GM19099 (cell line): ENCODE data around the gene SLC16A10.

ENCODE experiments used
- POLR2A ChIP-seq: IDR thresholded peaks from 3 replicates; pipeline ENCODE4 v1.6.1; 2011; ENCODE audit warnings: low read depth; ENCODE audit not compliant: insufficient read length; ENCODE audit errors: extremely low read depth

SLC16A10 gene

DNA sequence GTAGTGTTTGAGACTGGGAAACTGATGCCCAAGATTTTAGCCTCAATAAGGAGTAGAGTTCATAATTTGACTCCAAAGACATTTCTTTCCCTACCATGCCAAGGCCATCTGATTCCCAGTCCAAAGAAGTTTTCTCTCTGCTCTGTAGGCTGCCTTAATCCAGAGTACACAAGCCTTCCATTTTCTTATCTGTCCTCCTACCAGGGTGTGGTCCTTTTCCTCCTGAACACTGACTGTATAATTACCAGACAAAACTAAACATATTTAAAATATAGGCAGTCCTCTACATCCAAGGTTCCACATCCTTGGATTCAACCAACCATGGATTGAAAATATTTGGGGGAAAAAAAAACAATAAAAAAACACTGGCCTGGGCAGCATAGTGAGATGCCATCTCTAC, 108.4 kb downstream of the SLC16A10 start:
- no peak for TF ChIP-seq POLR2A

DNA sequence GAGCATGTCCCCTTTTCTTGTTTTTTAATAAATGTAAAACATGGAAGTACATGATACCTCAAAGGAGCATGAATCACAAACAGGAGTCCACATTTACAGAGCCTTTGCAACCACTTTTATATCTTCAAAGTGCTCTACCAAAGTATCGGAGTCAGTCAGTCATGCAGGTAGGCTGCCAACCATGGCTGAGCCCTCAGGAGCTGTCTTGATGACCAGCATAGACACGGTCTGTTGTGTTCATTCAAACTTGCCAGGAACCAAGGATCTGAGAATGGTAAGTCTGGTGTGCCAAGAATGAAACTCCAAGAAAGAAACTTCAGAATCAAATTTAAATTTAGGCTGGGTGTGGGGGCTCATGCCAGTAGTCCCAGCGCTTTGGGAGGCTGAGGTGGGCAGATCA, 111.5 kb downstream of the SLC16A10 start:
- TF ChIP-seq POLR2A, result no peak

DNA sequence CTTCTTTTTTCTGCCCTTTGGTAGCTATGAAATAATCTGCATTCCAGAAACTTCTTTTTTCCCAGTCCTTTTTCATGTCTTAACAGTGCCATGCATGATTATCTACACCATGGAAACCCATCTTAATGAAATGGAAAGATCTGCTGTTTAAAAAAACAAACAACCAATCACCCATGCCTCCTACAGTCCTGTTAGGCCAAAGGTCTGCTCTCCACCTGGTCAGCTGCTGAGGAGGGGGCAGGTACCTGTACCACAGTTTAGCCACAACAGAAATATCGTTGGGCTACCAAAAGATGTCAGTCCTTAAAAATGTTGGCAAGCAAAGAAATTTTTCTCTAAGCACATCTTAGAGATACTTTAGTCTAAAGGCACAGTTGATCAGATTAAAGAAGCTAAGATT, 112.6 kb downstream of the SLC16A10 start:
- no peak for TF ChIP-seq POLR2A

DNA sequence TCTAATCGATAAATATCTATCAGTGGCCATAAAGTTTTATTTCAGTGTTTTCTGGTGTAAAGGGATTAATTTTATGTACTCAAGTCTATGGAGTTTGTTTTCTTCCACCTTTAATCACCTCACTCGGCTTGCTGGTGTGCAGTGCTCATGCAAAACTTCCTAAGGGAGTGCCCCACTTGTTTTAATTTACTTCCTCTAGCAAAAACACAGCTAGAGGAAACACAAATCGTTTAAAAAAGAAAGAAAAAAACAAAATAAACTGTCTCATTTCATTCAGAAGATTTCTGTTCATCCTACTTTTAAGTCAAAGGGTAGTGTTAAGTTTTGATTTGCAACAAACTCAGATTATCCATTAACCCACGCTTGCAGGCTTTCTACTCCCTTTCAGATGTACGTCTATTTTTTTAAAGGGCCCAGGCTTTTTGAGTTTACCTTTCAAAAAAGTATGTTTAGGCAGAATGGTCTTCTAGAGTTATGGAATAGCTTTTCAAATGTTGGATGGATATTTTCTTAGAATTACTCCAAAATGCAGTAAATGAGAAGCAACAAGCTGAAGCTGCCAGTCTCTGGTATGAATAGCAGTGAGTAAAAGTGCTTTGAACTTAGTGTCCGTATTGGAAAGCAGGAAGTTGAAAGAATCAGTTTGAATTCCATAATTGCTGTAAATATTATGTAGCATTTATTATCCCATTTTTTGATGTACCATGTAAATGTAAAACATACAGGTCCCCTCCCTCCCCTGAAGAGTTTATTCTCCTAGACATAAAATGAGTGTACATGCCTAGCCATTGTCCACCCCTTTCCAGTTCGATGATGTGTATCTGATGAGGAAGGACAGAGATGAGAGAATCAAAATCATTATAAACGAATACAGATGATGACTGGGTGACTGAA, 113.3 kb downstream of the SLC16A10 start:
- TF ChIP-seq POLR2A, result no peak

DNA sequence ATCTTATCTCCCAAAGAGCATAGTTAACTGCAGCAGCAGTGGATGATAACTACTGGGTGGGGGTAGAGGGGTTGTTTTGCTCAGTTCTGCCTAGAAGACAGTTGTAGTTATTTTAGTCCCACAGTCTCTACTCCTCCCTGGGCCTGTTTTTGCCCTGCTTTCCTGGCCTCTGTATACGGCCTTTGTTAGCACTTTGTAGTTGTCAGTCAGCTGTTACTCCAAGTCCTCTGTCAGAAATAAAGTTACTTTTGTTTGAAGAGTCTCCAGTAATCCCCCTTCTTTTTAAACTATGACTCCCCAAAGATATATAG, 113.9 kb downstream of the SLC16A10 start:
- TF ChIP-seq POLR2A, result no peak

DNA sequence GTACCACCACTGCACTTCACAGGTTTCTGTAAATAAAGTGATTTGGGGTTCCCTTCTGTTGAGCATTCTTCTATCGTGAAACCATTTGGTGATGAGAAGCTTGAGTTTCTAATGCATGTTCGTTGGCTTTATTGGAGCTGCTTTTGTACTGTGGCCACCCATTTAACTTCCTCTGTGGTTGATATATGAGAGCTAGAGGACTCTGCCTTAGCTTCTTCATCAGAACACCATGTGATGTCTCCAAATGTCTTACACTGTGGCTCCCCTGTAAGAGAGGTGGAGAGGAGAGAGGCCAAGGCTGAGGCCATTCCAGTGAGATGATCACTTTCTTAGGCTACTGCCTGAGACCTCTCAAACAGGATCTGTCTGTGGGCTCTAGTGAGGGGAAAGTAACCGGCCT, 114.5 kb downstream of the SLC16A10 start:
- TF ChIP-seq POLR2A, result no peak

DNA sequence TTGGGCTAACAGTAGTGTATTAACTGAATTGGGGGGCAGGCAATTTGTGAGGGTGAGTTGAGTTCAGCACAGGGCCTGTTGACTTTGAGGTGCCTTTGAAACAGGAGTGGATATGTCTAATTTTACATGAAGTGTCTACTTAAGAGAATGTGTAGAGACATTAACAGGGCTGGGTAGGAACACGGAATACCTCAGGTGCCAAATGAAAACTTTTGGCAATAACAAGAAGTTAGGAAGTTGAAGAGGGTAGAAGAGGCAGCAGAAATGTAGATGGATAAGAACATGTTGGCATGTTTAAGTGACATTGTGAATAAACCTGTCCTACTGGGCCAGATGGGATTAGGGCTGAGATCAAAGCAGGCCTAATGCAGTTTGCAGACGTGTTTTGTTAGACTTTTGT, 117.0 kb downstream of the SLC16A10 start:
- TF ChIP-seq POLR2A, result no peak

DNA sequence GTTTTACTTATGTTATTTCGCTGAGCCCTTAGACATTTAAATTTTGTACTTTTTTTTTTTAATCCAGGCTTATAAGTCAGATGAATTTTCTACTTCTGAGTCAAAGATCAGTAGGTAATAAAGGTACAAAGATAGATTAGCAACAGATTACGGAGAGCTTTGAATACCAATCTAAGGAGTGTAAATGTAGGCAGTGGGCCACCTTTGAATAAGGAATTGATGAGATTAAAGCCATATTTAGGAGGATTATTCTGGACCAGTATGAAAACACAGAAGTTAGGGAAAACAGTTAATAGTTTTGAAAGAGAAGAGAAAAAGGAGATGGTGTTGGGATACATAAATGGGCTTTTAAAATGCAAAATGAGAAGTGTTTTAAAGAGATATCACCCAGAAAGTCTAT, 117.6 kb downstream of the SLC16A10 start:
- no peak for TF ChIP-seq POLR2A

DNA sequence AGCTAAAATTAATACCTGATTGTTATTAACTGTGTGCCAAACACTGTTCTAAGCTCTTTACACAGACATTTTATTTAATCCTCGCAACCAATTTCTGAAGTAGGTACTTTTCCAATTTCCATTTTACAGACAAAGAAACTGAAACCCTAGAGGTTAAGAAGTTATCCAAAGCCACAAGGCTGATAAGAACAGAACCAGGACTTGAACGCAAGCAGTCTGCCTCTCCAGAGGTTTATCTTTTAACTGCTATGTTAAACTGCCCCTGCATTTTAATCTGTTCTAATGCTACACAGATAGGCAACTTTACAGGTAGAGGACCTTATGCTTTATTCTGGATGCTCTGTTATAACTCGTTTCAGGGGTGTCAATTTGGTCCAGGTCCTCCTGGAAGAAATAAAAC, 118.2 kb downstream of the SLC16A10 start:
- TF ChIP-seq POLR2A, result no peak

DNA sequence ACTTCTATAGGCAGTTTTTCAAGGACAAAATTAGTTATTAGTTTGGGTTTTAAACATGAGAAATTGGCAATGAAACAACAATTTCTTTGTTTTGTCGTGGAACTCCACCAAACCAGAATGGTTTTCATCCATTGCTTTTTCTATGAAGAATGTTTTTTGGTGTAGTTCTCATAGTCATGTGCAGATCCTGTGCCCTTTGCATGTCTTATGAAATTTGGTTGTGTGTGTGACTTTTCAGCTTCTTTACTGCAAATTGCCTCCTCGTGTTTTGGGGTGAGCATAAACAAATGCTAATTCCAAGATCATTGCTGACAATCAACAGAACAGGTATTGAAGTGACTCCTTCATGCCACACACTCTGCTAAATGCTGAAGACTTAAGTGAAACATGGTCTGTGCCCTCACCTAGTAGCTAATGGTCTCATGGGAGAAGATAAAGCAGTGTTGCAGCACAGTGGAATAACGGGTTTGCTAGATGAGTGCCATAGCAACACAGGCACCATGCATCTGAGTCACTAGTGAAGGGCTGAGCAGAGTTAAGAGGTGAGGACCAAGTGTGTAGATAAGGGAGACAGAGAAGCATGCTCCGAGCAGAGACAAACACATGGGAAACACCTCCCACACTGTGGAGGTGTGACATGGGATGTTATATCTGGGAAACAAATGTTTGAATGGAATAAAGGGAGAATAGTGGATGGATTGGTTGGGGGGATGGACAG, 120.0 kb downstream of the SLC16A10 start:
- no peak for TF ChIP-seq POLR2A

DNA sequence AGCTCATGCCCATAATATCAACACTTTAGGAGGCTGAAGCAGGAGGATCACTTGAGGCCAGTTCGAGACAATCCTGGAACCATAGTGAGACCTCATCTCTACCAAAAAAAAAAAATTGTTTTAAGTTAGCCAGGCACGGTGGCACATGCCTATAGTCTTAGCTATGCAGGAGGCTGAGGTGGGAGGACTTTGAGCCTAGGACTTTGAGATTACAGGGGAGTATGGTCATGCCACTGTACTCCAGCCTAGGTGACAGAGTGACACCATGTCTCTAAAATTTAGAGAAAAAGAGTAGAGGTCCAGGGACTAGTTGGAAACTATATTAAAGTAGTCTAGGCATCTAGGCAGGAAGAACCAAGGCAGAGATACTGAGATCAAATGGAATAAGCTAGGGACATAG, 121.6 kb downstream of the SLC16A10 start:
- TF ChIP-seq POLR2A, result no peak

DNA sequence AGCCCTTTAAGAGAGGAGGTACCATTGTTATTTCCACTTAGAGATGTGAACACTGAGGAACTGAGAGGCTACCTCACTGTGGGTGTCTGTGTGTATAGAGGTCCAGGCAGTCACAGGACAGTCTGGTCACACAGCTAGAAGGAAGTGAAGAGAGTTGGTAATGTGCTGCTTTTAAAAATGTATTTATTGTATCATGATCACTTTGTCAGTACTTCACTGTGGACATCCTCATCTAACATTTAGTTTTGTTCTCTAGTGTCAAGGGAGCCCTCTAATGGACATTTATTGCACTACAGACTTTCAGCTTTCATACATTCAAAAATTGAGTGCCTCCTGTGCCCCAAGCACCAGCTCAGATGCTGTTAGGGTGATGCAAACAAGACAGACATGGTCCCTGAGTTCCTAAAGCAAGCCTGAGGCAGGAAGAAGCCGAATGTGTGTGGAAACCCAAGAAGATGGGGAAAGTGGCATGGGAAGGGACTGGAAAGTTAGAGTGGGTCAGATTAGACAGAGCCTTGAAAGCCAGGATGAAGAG, 123.0 kb downstream of the SLC16A10 start:
- no peak for TF ChIP-seq POLR2A

DNA sequence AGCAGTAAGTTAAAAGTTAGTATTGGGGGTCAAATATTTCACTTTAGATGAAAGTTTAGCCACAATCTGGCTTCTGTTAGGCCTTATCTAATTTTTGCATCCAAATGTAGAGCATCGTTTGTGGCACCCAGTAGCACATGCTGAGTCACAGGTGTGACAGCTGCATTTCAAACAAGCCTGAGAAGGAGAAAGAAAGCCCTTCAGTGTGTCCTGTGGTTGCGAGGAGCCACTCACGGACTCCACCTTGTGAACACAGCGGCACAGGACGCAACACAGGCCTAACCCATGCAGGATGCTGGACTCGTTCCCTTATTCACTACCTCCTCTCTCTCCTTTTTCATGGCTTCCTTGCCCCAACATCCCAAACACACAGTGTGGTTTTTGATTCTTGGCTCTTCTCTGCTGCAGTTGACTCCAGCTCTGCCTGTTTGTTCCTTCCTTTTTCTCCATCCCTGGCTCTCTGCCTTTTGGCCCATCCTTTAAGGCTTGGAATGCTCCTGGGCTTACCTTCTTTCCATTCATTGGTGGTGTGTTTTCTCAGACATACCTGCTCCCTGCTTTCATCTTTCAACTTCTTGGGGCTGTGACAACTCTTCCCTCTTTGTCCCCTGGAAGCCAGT, 124.2 kb downstream of the SLC16A10 start:
- no peak for TF ChIP-seq POLR2A

DNA sequence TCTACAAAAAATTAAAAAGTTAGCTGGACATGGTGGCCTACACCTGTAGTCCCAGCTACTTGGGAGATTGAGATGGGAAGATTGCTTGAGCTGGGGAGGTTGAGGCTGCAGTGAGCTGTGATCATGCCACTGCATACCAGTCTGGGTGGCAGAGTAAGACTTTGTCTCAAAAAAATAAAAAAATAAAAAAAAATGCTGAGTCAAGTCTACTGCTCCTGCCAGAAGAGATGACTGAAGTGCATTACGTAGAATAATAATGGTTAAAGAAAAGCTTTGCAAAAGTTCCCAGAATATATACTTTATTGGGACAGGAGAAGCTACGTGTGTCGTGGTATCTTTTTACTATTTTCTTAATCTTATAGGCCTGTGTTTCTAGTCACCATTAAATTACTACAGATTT, 125.3 kb downstream of the SLC16A10 start:
- TF ChIP-seq POLR2A, result no peak

DNA sequence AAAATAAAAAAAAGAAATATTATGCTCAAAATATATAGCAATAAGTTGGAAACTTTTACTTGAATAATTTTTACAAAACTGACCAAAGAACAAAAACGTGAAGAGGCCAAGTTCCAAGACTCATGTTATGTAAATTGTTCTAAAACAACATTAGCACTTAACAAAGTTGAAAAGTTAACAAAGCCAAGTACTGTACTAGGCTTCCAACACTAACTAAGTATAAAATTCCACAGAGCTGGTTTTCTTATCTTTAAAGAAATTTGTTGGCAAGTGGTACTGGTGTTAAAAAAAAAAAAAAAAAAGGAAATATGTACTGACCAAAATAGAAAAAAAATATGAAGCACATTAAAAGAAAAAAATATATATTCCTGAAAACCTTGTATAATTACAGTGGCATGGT, 127.8 kb downstream of the SLC16A10 start:
- TF ChIP-seq POLR2A, result no peak

DNA sequence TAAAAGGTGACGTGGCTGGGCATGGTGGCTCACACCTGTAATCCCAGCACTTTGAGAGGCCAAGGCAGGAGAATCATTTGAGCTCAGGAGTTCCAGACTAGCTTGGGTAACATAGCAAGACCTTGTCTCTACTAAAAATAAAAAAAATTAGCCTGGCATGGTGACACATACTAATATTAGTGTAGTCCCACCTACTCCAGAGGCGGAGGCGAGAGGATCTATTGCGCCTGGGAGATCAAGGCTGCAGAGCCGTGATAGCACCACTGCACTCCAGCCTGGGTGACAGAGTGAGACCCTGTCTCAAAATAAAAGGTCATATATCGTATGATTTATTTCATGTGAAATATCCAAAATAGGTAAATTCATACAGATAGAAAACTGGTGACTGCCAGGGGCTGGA, 132.5 kb downstream of the SLC16A10 start:
- no peak for TF ChIP-seq POLR2A
